Body of pancreas (tissue), 4 donors: ENCODE results near the gene KCNE4. TPM values are rescaled to one million over a fixed set of nuclear protein-coding genes. Genes with fewer than 3 reads are reported as not detected.

Experiments used
- ATAC-seq: fragments of 150-250 bp; one replicate; pipeline ENCODE4 v1.9.1; 2016
- DNase-seq, 4 donors: peaks; one replicate each; pipeline ENCODE4 v3.0.0-alpha.2; 2019
- H3K27ac ChIP-seq, 4 donors: fragments of 200-600 bp; sonication (generic); 1 replicate in 3 of 4; 2 replicates in 1 of 4; pipeline versions ENCODE4 v1.5.1 to v1.6.1; 2016 to 2019; ENCODE audit warnings: mild to moderate bottlenecking in 1 of 4, mixed read lengths in 1 of 4, moderate library complexity in 1 of 4
- H3K27me3 ChIP-seq, 2 donors: fragments of 200-600 bp; sonication (generic); one replicate each; pipeline ENCODE4 v1.6.0; 2016; ENCODE audit warnings: mild to moderate bottlenecking in 1 of 2
- H3K36me3 ChIP-seq, 2 donors: fragments of 200-600 bp; sonication (generic); replicated peaks in 1 of 2; 2 replicates each; pipeline ENCODE4 v1.5.1; 2016; ENCODE audit warnings: low read depth in 2 of 2; ENCODE audit not compliant: insufficient read depth in 1 of 2
- H3K4me1 ChIP-seq: fragments of 200-600 bp; sonication (generic); one replicate; pipeline ENCODE4 v1.6.0; 2016
- H3K4me3 ChIP-seq, 2 donors: fragments of 200-600 bp; sonication (generic); 1 replicate in 1 of 2; 2 replicates in 1 of 2; pipeline ENCODE4 v1.5.1; 2016 to 2019
- H3K9me3 ChIP-seq, 3 donors: fragments of 200-600 bp; sonication (generic); 1 replicate in 2 of 3; 2 replicates in 1 of 3; pipeline ENCODE4 v1.5.1; 2016
- CTCF ChIP-seq, 7 experiments: fragments of 450-650 bp in 4 of 7; fragments of 200-600 bp in 3 of 7; sonication (generic) in 3 of 7; IDR thresholded peaks; one replicate each; pipeline ENCODE4 v1.5.1; 2016 to 2019; ENCODE audit warnings: antibody characterized with exemption in 7 of 7
- POLR2A ChIP-seq, 3 donors: fragments of 450-650 bp; IDR thresholded peaks; one replicate each; pipeline ENCODE4 v1.6.1; 2016; ENCODE audit warnings: antibody characterized with exemption in 3 of 3, mild to moderate bottlenecking in 2 of 3
- WGBS, 2 donors: methylation state at CpG; one replicate each; pipeline ENCODE4 v1.1.5; 2017; 5-methylcytosine and 5-hydroxymethylcytosine counted together
- intact Hi-C: fragments of 100-400 bp; cut with DNase I; formaldehyde crosslinking; loops from one replicate; pipeline ENCODE4 v1.15.1; 2023
- total RNA-seq, 2 donors: library from RNA; depleted of rRNA; stranded (reverse); fragments of >200 nt; gene quantifications; one replicate each; pipeline ENCODE4 v1.1.0, GENCODE V29; 2016

The KCNE4 gene
- total RNA-seq, 2 donors from 2014 or later: 3.9 to 4.6 TPM

DNA sequence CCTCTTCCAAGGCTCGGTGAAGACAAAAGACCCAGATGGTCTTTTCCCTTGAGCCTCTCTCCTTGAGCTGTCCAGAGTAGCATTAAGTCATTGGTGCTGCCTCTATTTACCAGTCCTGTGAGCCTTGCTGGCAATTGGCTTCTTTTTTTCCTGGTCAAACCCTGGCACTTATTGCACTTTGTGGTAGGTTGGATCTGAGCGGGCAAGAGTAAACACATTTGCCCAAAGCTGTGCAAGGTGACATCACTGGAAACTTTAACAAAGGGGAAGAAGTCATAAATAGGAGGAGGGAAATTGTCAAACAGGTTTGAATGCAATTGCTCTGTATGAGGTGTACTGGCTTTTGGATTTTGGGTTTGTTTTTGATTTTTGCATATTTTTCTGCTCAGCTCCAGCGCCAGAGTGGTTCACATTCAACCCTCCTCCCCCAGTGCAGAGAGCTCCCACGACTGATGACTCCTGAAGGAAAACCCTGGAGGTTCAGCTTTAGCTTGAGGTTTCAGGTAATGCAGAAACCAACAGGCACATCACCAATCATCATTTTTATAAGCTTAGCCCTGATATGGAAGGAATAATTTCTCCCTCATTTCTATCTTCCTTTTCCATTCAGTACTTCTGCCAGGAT is 8.3 kb downstream of the KCNE4 start:
- Histone ChIP-seq H3K4me1 (peaks cover 27% of the 10 kb centered on the region), H3K36me3 (no peaks in the 10 kb centered on the region), H3K9me3 (no peaks in the 10 kb centered on the region), H3K27ac (no peak overlapping the region), H3K4me3 (no peak overlapping the region), H3K27me3 (no peaks in the 10 kb centered on the region)
- DNase-seq: no peak
- intact Hi-C loops: no loop called here
- ATAC-seq: no peak
- WGBS, 2 donors: 77 to 88% methylated on average over 4 of the region's 4 CpGs
- TF ChIP-seq CTCF (IDR thresholded peaks at IDR 0.05) (no peak), POLR2A (IDR thresholded peaks at IDR 0.05) (no peak)

GRCh38 chr2:223062396-223062795 is 10.4 kb downstream of the KCNE4 start:
- Histone ChIP-seq H3K9me3 (no peaks in the 10 kb centered on the region), H3K27ac (no peak overlapping the region), H3K27me3 (no peaks in the 10 kb centered on the region), H3K4me3 (no peak overlapping the region), H3K36me3 (no peaks in the 10 kb centered on the region), H3K4me1 (peaks cover 19% of the 10 kb centered on the region)
- intact Hi-C loops: no loop called here
- TF ChIP-seq CTCF (IDR thresholded peaks at IDR 0.05): no peak
- TF ChIP-seq POLR2A (IDR thresholded peaks at IDR 0.05): no peak
- ATAC-seq (no peak), DNase-seq (no peak)
- 65 to 72% methylated on average over 2 of the region's 2 CpGs for WGBS, 2 donors

DNA sequence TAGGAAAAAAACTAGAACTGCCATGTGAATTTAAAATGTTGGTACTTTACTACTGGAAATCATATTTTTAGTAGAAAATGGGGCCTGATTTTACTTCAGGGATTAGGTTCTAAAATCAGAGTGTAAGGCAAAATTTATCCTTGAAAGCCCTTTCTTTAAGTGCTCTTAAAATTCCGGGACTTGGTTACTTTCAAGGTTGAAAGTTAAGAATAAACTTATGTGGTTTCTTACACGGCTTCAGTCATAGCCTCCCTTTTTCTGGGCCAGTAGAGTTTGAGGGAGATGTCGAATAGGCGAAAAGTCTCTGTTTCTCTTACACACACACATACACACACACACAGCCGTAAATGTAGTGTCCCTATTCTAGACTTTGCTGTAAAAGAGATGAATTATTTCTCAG is 13.1 kb downstream of the KCNE4 start:
- WGBS, 2 donors: 85 to 93% methylated on average over 5 of the region's 5 CpGs
- Histone ChIP-seq H3K36me3 (no peaks in the 10 kb centered on the region), H3K4me3 (no peak overlapping the region), H3K4me1 (peaks cover 6% of the 10 kb centered on the region), H3K27me3 (no peaks in the 10 kb centered on the region), H3K9me3 (no peaks in the 10 kb centered on the region), H3K27ac (no peak overlapping the region)
- no peak for DNase-seq
- TF ChIP-seq POLR2A (IDR thresholded peaks at IDR 0.05) (no peak), CTCF (IDR thresholded peaks at IDR 0.05) (no peak)
- no peak for ATAC-seq
- intact Hi-C loops: no loop called here

DNA sequence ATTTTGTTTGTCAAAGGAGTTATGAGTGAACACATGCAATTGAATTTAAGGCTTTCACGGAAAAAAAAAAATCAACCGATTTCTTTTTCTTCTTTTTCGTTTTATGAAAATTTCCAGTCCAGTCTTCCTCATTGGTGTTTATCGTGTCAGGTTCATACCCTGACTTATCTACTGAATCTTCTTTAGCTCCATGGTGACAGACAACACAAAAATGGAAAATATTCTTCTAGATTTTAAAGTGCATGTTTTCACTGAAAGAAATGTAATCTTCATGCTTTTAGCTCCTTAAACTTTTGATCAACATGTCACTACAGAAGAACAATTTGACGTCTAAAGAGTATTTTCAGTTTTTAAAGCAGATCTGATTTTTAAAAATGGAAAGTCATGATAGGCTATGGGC is 14.7 kb downstream of the KCNE4 start:
- intact Hi-C loops: no loop called here
- Histone ChIP-seq H3K27me3 (no peaks in the 10 kb centered on the region), H3K4me3 (no peak overlapping the region), H3K9me3 (no peaks in the 10 kb centered on the region), H3K4me1 (no peaks in the 10 kb centered on the region), H3K36me3 (no peaks in the 10 kb centered on the region), H3K27ac (no peak overlapping the region)
- DNase-seq (no peak), ATAC-seq (no peak)
- WGBS, 2 donors: 91% methylated on average over 5 of the region's 5 CpGs
- TF ChIP-seq POLR2A (IDR thresholded peaks at IDR 0.05): no peak
- TF ChIP-seq CTCF (IDR thresholded peaks at IDR 0.05): no peak

GRCh38 chr2:223068071-223068470 is 16.1 kb downstream of the KCNE4 start:
- no peaks in the 10 kb centered on the region for H3K9me3 ChIP-seq
- H3K27ac ChIP-seq: no peak overlapping the region
- no peak for TF ChIP-seq POLR2A (IDR thresholded peaks at IDR 0.05)
- TF ChIP-seq CTCF (IDR thresholded peaks at IDR 0.05): no peak
- no peak for DNase-seq
- 83 to 86% methylated on average over 2 of the region's 2 CpGs for WGBS, 2 donors
- H3K4me3 ChIP-seq: no peak overlapping the region
- no peaks in the 10 kb centered on the region for H3K36me3 ChIP-seq
- no peaks in the 10 kb centered on the region for H3K27me3 ChIP-seq
- H3K4me1 ChIP-seq: no peaks in the 10 kb centered on the region
- intact Hi-C loops: no loop called here
- ATAC-seq: no peak
